ENCODE data around the gene MROH2B. TPM values are rescaled to one million over a fixed set of nuclear protein-coding genes. Genes with fewer than 3 reads are reported as not detected.

MROH2B gene
- total RNA-seq, 3 donors from 2014 or later: not detected

GRCh38 chr5:41109186-41109585 lies 38.0 kb upstream of the MROH2B start:
- H3K36me3 ChIP-seq: no peaks in the 10 kb centered on the region
- TF ChIP-seq CTCF (IDR thresholded peaks at IDR 0.05) (no peak), POLR2A (IDR thresholded peaks at IDR 0.05) (no peak), POLR2AphosphoS5 (IDR thresholded peaks at IDR 0.05) (no peak)
- no peak for DNase-seq (ENCODE audit: low spot score in 2 of 2)
- H3K9me3 ChIP-seq: no peaks in the 10 kb centered on the region
- no peak overlapping the region for H3K27ac ChIP-seq
- intact Hi-C loops (cut with DNase I; ENCODE audit: low total_unique reads): no loop called here
- H3K27me3 ChIP-seq: no peaks in the 10 kb centered on the region
- H3K4me3 ChIP-seq: no peak overlapping the region
- H3K4me1 ChIP-seq: no peaks in the 10 kb centered on the region

GRCh38 chr5:41102341-41102740 lies 31.2 kb upstream of the MROH2B start:
- no peaks in the 10 kb centered on the region for H3K36me3 ChIP-seq
- no peak overlapping the region for H3K4me3 ChIP-seq
- DNase-seq (ENCODE audit: low spot score in 2 of 2): no peak
- TF ChIP-seq POLR2AphosphoS5 (IDR thresholded peaks at IDR 0.05) (no peak), CTCF (IDR thresholded peaks at IDR 0.05) (no peak), POLR2A (IDR thresholded peaks at IDR 0.05) (no peak)
- H3K9me3 ChIP-seq: no peaks in the 10 kb centered on the region
- no peak overlapping the region for H3K27ac ChIP-seq
- intact Hi-C loops (cut with DNase I; ENCODE audit: low total_unique reads): no loop called here
- H3K4me1 ChIP-seq: no peaks in the 10 kb centered on the region
- no peaks in the 10 kb centered on the region for H3K27me3 ChIP-seq

DNA sequence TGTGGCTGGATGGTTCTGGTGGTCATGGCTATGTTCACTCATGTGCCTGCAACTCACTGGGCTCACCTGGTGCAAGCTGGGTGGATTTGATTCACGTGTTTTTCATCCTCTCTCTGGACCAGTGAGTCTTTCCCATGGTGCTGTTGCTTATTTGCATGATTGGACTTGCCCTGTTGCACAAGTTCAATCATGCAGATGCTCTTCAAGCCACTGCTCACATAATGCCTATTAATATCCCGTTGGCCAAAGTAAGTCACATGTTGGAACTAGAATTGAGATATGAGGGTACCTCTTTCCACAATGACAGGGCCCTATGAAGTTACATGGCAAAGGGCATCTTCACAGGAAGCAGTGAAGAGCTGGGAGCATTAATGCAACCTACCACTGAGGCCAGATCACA lies 26.5 kb upstream of the MROH2B start:
- TF ChIP-seq POLR2AphosphoS5 (IDR thresholded peaks at IDR 0.05) (no peak), CTCF (IDR thresholded peaks at IDR 0.05) (no peak), POLR2A (IDR thresholded peaks at IDR 0.05) (no peak)
- intact Hi-C loops (cut with DNase I; ENCODE audit: low total_unique reads): loop anchor here (5.0 kb wide), 1 partner anchor 1840 kb away; no protein-coding TSS in a partner anchor
- no peak for DNase-seq (ENCODE audit: low spot score in 2 of 2)
- Histone ChIP-seq H3K9me3 (no peaks in the 10 kb centered on the region), H3K4me1 (no peaks in the 10 kb centered on the region), H3K27ac (no peak overlapping the region), H3K36me3 (no peaks in the 10 kb centered on the region), H3K27me3 (no peaks in the 10 kb centered on the region), H3K4me3 (no peak overlapping the region)

GRCh38 chr5:41095324-41096101 lies 24.4 kb upstream of the MROH2B start:
- H3K27ac ChIP-seq: no peak overlapping the region
- H3K36me3 ChIP-seq: no peaks in the 10 kb centered on the region
- H3K4me3 ChIP-seq: no peak overlapping the region
- TF ChIP-seq POLR2AphosphoS5 (IDR thresholded peaks at IDR 0.05) (no peak), POLR2A (IDR thresholded peaks at IDR 0.05) (no peak), CTCF (IDR thresholded peaks at IDR 0.05) (no peak)
- intact Hi-C loops (cut with DNase I; ENCODE audit: low total_unique reads): loop anchor here (5.0 kb wide), 1 partner anchor 1838 kb away; no protein-coding TSS in a partner anchor
- DNase-seq (ENCODE audit: low spot score in 2 of 2): no peak
- H3K27me3 ChIP-seq: no peaks in the 10 kb centered on the region
- no peaks in the 10 kb centered on the region for H3K9me3 ChIP-seq
- no peaks in the 10 kb centered on the region for H3K4me1 ChIP-seq

DNA sequence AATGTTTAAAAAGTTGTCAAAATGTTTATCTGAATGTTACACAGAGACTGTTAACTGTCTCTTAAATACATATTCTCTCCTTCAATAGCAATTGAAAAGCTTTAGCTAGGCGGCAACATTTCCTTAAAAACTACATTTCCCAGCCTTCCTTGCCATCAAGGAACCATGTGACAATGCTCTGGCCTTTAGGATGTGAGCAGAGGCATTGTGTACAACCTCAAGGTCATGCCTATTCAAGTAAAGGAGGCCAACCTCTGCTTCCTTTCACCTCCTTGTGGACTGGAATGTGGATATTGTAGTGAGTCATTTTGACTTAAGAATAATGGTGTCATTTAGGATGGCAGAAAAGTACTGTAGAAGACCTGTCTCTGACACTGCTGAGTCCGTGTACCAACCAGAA lies 23.7 kb upstream of the MROH2B start:
- H3K36me3 ChIP-seq: no peaks in the 10 kb centered on the region
- H3K27me3 ChIP-seq: no peaks in the 10 kb centered on the region
- H3K27ac ChIP-seq: no peak overlapping the region
- H3K4me1 ChIP-seq: no peaks in the 10 kb centered on the region
- H3K4me3 ChIP-seq: no peak overlapping the region
- no peak for DNase-seq (ENCODE audit: low spot score in 2 of 2)
- no peaks in the 10 kb centered on the region for H3K9me3 ChIP-seq
- no peak for TF ChIP-seq POLR2A (IDR thresholded peaks at IDR 0.05)
- no peak for TF ChIP-seq POLR2AphosphoS5 (IDR thresholded peaks at IDR 0.05)
- TF ChIP-seq CTCF (IDR thresholded peaks at IDR 0.05): no peak
- intact Hi-C loops (cut with DNase I; ENCODE audit: low total_unique reads): loop anchor here (5.0 kb wide), 1 partner anchor 1838 kb away; no protein-coding TSS in a partner anchor
